HG02642 (cell line): Measurements from ENCODE around the gene DMRTB1.

ENCODE experiments used
- ATAC-seq: cut with Tn5 transposase; IDR thresholded peaks from one replicate; pipeline ENCODE4 v1.9.1; 2021; ENCODE audit warnings: mild to moderate bottlenecking; ENCODE audit not compliant: unreplicated experiment, poor library complexity

DMRTB1 gene

DNA sequence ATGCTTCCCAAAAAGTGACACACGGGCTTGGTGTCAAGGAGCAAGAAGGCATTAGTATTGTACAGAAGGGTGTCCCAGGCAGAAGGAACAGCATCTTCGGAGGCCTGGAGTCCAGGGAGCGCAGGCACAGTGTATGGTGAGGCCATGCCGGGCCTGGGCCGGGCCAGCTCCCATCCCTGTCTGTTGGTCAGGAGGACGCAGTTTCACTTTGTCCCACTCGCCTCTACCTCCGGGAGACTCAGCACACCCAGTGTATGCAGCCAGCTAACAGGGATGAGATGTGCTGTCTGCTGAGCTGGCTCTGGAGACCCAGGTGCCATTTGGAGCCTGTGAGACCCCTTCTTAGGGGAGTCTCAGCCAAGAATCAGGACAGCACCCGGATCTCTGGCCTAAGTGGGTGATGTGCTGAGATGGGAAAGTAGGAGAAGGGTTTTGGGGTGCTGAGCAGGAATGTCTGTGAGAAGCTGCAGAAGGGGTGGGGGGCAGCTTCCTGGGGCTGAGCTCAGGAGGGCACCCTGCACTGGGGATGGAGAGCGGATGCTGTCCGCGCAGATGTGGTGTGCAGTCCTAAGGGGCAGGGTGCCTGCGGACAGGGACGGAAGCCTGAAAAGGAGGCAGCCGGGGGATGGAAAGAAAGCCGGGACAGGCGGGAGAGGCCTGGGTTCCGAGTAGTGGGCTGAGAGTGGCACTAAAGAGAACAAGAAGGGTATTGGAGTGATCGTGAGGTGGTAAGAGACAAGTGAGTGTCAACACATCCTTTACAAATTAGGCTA is 25.7 kb downstream of the DMRTB1 start:
- ATAC-seq = no peak

DNA sequence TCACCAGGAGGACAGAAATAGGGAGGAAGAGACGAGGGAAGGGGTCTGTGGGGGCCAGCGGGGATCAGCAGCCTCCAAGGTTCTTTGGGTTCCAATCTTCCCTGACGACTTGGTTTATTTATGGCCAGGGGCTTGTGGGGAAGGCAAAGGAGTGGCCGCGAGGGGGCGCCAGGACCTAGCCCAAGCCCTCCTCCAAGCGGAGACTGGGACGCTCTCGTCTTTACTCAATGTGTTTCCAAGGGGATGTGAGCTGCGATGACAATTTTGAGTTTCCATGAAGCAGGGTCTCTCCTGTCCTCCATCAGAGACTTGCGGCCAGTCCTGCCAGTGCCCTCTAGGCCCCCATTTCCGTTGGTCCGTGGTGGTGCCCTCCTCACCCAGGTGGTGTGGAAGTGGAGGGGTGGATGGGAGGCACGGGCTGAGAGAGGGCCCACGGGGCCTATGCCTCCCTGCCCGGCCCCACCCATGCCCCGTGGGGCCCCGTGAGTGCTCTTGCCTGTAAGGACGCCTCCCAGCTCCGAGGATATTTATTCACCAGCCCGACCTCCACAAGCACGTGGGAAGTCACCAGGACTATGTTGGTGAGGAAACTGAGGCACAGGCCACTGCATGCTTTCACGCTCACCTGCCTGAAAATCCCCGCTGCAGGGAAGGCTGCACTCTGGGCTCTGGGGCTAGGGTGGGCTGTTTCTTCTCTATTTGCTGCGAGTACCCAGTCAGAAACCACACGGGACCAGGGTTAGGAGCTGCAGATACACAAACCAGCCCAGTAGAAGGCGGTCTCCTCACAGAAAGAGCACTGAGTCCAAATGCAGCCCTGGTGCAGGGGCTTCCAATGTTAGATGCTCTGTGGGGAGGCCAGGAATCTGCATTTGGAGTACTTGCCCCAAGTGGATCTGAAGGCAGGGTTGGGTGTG is 26.5 kb downstream of the DMRTB1 start:
- no peak for ATAC-seq

DNA sequence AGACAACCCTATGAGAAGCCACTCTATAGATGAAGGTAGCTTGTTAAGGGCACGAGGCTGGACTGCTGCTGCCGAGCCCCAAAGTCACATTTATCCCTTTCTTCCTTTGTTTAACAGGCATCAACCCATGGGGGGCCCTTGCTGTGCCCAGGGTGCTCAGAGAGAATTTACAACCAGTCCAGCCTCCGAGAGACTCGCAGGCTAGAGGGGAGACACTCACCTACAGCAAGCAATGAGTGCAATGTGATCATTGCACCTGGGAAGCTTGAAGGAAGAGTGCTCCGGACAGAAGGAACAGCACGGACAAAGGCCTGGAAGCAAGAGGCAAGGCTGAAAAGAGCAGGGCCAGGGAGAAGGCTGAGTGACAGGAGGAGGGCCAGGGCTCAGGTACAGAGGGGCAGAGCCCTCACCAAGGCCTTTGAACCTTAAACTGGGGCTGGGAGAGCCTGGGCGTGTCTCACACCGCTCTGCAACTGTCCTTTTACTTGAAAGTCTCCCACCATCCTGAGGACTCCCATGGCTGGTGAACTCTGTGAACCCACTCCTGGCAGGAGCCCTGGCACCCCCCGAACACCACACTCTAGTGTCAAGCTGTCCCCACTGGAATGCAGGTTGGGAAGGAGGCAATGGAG is 27.3 kb downstream of the DMRTB1 start:
- no peak for ATAC-seq

DNA sequence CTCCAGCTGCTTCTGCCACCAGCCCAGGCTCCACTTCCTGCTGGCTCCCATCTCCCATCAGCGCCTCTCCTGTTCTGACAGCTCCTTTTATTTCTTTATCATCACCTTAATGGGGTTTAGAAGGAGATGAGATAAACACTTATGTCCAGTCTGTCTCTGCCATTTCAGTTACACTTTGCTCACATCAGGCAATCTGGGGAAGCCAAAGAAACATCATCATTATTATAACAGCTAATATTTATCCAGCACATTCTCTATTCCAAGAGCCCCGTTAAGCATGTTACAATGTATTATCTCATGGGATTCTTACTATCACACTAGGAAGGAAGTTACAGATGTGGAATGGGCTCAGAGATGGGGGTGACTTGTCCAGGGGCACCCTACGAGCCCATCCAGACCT is 31.2 kb downstream of the DMRTB1 start:
- no peak for ATAC-seq

GRCh38 chr1:53495633-53496345 is 36.6 kb downstream of the DMRTB1 start:
- no peak for ATAC-seq

DNA sequence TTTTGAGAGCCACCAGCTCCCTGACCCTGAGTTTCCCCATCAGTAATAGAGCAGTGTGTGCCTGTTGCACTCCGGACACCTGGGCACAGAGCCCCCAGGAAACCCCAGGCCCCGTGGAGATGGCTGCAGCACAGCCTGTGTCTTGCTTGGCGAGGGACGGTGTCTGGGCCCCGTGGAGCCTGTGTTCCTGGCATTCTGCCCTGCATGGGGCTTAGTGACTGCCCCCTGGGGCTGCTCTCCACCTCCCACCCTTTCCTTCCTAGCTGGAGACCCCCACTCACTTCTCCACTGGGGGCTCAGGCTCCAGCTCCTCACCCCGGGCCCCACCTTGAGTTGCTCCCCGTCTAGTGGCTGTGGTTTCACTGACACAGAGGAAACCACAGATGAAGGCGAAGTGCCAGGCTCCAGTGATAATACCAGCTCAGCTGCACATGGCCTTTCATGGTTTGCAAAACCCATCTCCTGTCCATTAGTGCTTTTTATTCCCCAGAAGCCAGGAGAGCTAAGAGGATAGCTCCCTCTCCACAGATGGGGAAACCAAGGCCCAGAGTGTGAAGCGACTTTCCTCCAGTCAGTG is 39.4 kb downstream of the DMRTB1 start:
- ATAC-seq = no peak

DNA sequence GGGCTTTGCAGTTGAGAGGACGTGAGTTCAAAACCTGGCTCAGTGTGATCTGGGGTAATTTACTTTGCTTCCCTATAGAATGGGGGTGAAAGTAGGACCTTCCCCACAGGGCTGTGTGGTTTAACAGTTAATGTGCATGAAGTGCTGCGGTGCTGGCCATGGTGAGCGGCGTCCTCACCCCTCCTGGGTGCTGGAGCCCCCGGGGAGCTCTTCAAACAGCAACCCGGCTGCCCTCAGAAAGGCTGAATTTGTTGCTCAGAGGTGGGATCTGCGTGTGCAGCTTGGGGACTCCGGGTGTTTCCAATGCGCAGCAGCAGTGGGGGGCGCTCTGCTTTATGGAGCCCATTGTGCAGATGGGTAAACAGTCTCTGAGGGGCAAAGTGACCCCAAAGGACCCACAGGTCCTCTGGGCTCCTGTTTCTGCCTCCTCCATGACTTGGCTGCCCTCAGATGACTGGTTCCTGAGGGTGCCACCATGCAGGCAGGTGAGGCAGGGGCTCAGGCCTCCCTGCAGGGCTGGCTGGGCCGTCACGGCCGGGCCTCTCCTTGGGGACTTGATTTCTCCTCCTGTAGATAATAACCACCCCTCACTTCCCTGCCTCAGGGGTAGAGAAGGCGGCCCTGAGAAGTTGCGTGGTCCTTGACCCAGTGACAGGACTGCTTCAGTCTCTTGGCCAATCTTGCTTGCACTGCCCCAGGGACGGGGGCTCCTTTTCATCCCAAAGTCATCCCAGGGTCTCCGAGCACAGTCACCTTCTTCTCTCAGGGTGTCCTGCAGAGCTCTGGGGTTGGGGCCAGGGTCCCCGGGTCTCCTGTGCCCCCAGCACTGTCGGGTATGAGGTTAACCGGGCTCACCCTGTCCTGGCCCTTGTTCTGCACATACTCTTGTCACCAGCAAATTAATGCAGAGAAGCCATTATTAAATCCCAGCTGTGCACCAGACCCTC is 40.3 kb downstream of the DMRTB1 start:
- no peak for ATAC-seq

DNA sequence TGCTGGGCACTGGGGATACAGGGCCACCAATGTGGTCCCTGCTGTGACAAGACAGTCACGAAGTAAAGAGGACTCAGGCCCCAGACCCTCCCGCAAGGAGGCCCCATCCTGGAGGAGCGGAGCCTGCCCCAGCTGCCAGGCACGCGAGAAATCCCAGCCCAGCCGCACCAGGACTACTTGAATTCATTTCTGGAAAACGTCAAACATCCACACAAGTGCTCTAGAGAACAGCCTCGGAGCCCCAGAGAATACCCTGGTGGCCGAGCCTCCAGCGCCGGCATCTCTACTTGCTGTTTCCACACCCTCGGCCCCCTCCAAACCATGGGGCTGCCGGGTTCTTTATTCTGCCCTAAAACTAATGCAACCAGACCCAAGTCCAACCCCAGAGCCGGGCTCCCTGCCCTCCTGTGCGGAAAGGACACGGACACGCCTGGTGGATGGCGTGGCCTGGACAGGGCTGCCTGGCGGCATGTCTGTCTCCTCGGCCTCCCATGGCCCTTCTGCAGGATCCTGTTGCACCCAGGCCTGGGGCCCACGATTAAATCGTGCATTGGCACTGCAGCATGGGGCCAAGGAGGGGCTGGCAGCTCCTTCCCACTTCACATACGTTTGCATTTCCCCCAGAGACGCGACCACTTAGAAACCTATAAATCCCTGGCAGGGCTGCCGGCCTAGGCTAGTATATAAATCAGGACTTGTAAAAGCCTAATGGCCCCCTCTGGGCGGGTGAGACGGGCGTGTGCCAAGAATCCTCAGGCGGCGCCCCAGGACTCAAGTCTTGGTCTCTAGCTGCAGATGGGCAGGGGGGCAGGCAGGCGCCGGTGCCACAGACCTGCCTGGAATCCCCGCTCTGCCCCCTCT is 41.2 kb downstream of the DMRTB1 start:
- ATAC-seq = no peak

DNA sequence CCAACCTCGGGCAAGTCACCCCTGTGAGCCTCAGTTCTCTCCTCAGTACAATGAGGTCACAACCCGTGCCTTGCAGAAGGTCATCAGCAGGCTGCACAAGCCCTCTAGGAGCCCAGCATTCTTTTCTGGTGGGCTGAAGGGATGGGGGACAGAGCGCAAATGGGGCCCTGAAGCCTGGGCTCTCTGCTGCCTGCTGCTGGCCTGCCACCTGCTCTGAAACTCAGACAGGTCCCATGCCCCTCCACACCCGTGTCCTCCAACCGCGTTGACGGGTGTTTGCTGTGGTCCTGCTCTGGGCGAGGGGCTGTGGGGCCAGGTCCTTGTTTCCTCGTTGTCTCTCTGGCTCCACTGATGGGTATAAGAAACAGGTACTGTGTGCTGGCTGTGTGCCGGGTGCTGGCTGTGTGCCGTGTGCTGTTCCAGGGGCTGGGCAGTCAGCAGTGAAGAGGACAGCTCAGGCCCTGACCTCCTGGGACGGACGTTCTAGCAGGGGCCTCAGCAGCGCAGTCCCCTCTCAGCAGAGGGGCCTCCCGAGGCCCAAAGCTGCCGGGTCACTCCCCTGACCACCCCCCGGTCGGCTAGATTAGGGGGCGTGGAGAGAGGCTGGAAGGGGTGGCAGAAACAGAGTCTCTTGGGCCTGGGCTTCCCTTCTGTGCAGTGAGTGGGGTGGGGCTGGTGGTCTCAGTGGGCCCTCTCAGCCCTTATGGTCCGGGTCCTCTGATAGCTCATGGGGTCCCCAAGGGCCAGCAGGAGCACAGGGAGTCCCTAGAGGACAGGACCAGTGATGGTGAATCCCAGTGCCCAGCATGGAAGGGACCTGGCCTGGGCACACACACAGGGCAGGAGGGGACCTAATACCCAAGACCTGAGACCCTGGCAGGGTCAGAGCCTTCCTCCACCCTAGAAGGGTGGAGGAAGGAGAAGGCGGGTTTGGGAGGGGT is 42.1 kb downstream of the DMRTB1 start:
- ATAC-seq = no peak

GRCh38 chr1:53502641-53503432 is 43.6 kb downstream of the DMRTB1 start:
- no peak for ATAC-seq

GRCh38 chr1:53503433-53504217 is 44.4 kb downstream of the DMRTB1 start:
- ATAC-seq = no peak

DNA sequence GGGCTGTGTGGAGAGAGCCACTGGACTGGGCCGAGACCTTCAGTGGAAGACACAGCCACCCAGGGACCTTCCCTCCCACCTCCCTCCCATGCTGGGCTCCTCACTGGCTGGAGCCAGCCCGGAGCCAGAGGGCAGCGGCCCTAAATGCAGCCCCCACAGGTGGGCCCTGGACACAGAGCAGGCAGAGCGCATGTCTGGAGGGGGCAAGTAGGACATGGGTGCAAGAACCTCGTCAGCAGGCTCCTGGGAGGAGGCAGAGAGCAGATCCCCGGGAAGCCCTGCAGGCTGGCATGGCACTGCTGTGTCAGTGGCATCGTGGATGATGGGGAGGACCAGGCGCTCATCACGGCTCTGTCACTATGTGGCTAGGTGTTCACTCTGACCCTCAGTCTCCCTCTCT is 45.7 kb downstream of the DMRTB1 start:
- ATAC-seq = no peak

DNA sequence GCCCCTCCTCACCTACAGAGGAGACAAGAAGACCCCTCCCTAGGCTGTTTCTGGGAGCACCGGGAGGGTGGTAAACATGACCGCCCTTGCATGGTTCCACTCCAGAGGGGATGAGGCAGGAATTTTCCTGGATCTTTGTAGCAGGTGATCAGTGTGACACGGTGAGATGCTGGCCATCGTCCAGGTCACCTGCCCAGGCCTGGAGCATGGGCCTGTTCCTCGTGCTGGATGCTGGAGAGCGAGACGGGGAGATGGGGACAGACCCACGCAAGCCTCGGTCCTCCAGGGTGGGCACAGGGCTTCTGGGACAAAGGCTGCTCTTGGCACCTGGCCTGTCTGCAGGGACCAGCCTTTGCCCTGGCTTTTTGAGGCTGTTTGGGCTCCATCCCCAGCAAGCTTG is 46.2 kb downstream of the DMRTB1 start:
- no peak for ATAC-seq

- no peak for ATAC-seq
Measured at GRCh38 chr1:53505891-53506290, 46.7 kb downstream of the DMRTB1 start.

DNA sequence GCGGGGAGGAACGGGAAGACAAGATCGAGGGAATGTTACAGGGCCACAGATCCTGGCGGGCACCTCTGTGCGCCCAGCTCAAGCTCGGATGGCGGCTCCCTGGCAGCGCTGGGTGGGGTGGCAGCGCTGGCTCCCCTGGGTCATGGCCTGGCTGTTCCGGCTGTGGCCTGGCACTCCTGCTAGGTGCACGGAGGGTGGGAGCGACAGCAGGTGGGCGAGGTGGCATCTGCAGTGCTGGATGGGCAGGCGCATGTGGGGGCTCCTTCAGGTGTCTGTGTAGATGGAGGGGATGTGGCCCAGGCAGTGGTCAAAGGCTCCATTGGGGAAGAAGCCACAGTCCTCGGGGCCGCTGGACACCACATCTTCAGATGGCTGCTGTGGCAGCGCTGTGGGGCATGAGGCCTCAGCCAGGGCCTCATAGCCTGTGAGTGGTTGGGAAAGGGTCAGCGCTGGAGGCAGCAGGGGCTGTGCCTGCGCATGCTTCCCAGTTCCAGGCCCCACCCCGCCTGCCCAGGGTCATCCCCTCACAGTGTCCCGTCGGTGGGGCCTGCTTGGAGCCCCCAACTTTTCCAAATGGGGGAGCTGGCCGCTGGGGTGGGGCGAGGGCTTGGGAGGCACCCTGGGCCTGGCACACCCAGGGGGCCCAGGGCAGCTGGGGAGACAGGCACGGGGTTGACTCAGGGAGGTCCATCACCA is 47.3 kb downstream of the DMRTB1 start:
- no peak for ATAC-seq
